ENCODE measurements around the gene TSPAN31.

TSPAN31 gene

DNA sequence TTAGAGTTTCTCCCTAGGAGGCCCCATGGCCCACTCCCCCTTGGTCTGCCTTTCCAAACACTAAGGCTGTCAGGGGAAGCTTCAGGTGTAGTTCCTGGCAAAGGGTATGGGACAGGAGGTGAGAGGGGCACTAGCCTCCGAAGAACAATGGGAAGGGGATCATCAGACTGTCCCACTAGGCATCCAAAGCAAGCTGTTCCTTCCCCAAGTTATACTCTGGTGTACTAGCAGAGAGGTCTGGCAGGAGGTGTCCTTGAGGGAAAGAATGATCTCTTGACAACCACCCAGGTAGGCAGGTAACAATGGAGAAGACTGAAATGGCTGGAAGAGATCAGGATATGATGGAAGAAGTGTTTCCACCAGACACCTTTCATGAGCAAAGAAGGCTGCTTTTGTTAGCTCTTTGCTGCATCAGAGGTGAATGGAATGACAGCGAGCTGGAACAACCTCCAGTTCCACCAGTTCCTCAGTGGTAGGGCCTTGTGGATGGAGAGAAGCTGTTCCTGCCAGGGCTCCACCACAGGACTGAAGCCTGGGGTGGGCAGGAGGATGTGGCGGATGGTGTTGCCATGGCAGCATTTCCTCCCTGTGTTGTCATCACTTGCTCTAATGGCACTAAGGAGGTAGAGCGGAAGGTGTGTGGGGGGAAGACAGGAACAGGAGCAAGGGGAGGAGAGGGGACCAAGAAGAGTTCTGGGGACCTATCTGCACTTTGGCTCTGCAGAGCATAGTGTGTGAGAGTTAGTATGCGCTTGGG, 4.0 kb upstream of the TSPAN31 start:
- no peaks in the 10 kb centered on the region for H3K36me3 ChIP-seq
- H3K27ac ChIP-seq = no peak overlapping the region
- no peak overlapping the region for H3K4me3 ChIP-seq
- peaks cover 8 to 64% of the 10 kb centered on the region in 2 donors for H3K27me3 ChIP-seq
- DNase-seq = no peak
- no peaks in the 10 kb centered on the region for H3K9me3 ChIP-seq
- intact Hi-C loops (cut with DNase I; ENCODE audit: low total_unique reads) = no loop called here
- H3K4me1 ChIP-seq = peaks cover 15 to 46% (median 43%) of the 10 kb centered on the region in 4 donors
- TF ChIP-seq, protein P1, sequence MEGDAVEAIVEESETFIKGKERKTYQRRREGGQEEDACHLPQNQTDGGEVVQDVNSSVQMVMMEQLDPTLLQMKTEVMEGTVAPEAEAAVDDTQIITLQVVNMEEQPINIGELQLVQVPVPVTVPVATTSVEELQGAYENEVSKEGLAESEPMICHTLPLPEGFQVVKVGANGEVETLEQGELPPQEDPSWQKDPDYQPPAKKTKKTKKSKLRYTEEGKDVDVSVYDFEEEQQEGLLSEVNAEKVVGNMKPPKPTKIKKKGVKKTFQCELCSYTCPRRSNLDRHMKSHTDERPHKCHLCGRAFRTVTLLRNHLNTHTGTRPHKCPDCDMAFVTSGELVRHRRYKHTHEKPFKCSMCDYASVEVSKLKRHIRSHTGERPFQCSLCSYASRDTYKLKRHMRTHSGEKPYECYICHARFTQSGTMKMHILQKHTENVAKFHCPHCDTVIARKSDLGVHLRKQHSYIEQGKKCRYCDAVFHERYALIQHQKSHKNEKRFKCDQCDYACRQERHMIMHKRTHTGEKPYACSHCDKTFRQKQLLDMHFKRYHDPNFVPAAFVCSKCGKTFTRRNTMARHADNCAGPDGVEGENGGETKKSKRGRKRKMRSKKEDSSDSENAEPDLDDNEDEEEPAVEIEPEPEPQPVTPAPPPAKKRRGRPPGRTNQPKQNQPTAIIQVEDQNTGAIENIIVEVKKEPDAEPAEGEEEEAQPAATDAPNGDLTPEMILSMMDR (IDR thresholded peaks at IDR 0.05) = no peak

DNA sequence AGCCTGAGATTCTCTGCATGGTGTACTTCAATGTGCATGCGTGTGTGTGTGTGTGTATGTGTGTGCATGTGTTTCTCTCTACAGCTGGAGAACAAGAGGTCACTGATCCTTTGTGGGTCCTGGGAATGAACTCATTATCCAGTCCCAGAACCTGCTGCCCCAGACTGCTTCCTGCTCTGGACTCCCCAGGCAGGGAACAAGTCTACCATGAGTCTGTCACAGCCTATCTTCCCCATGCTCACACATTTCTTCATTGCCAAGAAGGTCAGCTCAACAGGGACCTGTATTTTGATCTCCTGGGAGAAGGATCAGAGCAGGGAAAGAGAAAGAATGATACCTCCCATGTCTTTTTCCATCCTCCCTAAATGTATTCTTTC, 3.4 kb upstream of the TSPAN31 start:
- DNase-seq = no peak
- TF ChIP-seq, protein P1 (IDR thresholded peaks at IDR 0.05) = no peak
- Histone ChIP-seq H3K27me3 (peaks cover 8 to 58% of the 10 kb centered on the region in 2 donors), H3K4me3 (no peak overlapping the region), H3K36me3 (peaks cover 0 to 3% (median 0%) of the 10 kb centered on the region in 3 donors), H3K9me3 (no peaks in the 10 kb centered on the region), H3K27ac (no peak overlapping the region), H3K4me1 (peaks cover 15 to 45% (median 38%) of the 10 kb centered on the region in 4 donors)
- intact Hi-C loops (cut with DNase I; ENCODE audit: low total_unique reads) = no loop called here

DNA sequence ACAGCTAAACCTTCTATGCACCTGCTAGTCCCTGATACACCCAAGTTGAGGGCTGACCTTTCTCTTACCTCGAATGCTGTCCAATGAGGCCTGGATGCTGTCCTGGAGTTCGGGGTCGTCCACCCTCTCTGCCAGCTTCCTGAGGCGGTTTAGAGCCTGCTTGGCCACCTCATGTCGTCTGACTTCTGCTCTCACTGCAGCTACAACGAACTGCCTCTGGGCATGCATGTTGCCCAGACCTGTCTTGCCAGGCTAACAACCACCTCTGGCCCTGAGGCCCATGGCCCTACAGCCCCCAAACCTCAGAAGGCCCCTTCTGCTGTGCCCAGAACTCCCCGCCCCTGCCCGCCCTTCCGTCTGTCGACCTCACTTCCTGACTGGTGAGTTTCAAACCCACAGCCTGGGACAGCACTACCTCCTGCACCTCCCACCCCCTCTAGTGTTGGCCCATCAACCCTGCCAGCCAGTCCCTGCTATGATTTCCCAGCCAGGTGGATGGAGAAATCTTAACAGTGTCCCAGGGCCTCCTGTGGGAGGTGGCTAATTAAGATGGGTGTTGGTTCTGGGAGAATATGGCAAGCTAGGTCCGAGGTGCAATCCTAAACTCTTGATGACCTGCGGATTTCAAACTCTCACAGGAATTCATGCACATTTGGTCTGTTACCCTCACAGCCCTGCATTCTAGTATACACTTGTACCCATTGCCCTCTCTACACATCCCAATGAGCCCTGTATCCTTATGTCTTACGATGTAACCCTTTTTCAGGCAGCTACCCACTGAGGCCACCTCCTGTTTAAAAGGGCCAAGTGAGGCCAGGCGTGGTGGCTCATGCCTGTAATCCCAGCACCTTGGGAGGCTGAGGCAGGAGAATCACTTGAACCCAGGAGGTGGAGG, 2.7 kb upstream of the TSPAN31 start:
- peaks cover 7 to 51% of the 10 kb centered on the region in 2 donors for H3K27me3 ChIP-seq
- H3K27ac ChIP-seq = no peak overlapping the region

GRCh38 chr12:57743769-57744168, 1.1 kb upstream of the TSPAN31 start:
- Histone ChIP-seq H3K27ac (peak overlapping the region; percentile 98 to 99), H3K4me1 (peaks cover 0 to 21% (median 16%) of the 10 kb centered on the region in 4 donors), H3K27me3 (peaks cover 0 to 34% of the 10 kb centered on the region in 2 donors), H3K36me3 (peaks cover 19 to 27% (median 20%) of the 10 kb centered on the region in 3 donors), H3K9me3 (no peaks in the 10 kb centered on the region), H3K4me3 (no peak overlapping the region)
- intact Hi-C loops (cut with DNase I; ENCODE audit: low total_unique reads) = no loop called here
- TF ChIP-seq, protein P1 (IDR thresholded peaks at IDR 0.05) = no peak
- DNase-seq = no peak

More for the DNA sequence above, 2.7 kb upstream of the TSPAN31 start:
- intact Hi-C loops (cut with DNase I; ENCODE audit: low total_unique reads) = no loop called here
- Histone ChIP-seq H3K36me3 (peaks cover 3 to 10% (median 5%) of the 10 kb centered on the region in 3 donors), H3K4me3 (no peak overlapping the region), H3K4me1 (peaks cover 15 to 38% (median 32%) of the 10 kb centered on the region in 4 donors), H3K9me3 (no peaks in the 10 kb centered on the region)
- TF ChIP-seq, protein P1 (IDR thresholded peaks at IDR 0.05) = no peak
- no peak for DNase-seq

GRCh38 chr12:57744194-57744776, 554 bp upstream of the TSPAN31 start:
- TF ChIP-seq, protein P1 (IDR thresholded peaks at IDR 0.05) = no peak
- Histone ChIP-seq H3K27ac (peak overlapping the region; percentile 98 to 99), H3K27me3 (peaks cover 0 to 29% of the 10 kb centered on the region in 2 donors), H3K4me3 (peak overlapping the region; percentile 80 to 97), H3K36me3 (peaks cover 23 to 32% (median 25%) of the 10 kb centered on the region in 3 donors), H3K4me1 (peaks cover 0 to 16% (median 11%) of the 10 kb centered on the region in 4 donors), H3K9me3 (no peaks in the 10 kb centered on the region)
- peak; percentile 66 to 91 for DNase-seq
- intact Hi-C loops (cut with DNase I; ENCODE audit: low total_unique reads) = no loop called here

Measured in tibial artery (tissue), 4 donors.